ENCODE measurements around the gene PSME3.
A peak's percentile ranks its signal among the peaks of the same experiment; 100 is the strongest.

Gene PSME3

GRCh38 chr17:42832934-42833766 is at the start of gene PSME3:
Gene PSME3 (plus strand): TSS chr17:42833397. CDS start chr17:42833632, 235 bp downstream.
- DNase-seq (ENCODE audit: low read depth), result peak; percentile 79

- DNase-seq (ENCODE audit: low read depth), result no peak
Observed at GRCh38 chr17:42783791-42784138, 49.4 kb upstream of the PSME3 start.

GRCh38 chr17:42784409-42784808 is 48.8 kb upstream of the PSME3 start:
- DNase-seq (ENCODE audit: low read depth), result no peak

GRCh38 chr17:42784811-42785592 is 48.2 kb upstream of the PSME3 start:
- no peak for DNase-seq (ENCODE audit: low read depth)

- no peak for DNase-seq (ENCODE audit: low read depth)
Observed at GRCh38 chr17:42787266-42787665, 45.9 kb upstream of the PSME3 start.

- no peak for DNase-seq (ENCODE audit: low read depth)
Observed at GRCh38 chr17:42791948-42792347, 41.2 kb upstream of the PSME3 start.

GRCh38 chr17:42792545-42792944 is 40.7 kb upstream of the PSME3 start:
- DNase-seq (ENCODE audit: low read depth), result no peak

GRCh38 chr17:42795061-42795460 is 38.1 kb upstream of the PSME3 start:
- DNase-seq (ENCODE audit: low read depth), result no peak

- no peak for DNase-seq (ENCODE audit: low read depth)
Observed at GRCh38 chr17:42795465-42795864, 37.7 kb upstream of the PSME3 start.

GRCh38 chr17:42796066-42796758 is 37.0 kb upstream of the PSME3 start:
- DNase-seq (ENCODE audit: low read depth), result no peak

GRCh38 chr17:42797067-42798007 is 35.9 kb upstream of the PSME3 start:
- no peak for DNase-seq (ENCODE audit: low read depth)

GRCh38 chr17:42798011-42798382 is 35.2 kb upstream of the PSME3 start:
- DNase-seq (ENCODE audit: low read depth), result no peak

- peak; percentile 77 for DNase-seq (ENCODE audit: low read depth)
Observed at GRCh38 chr17:42798383-42799380, 34.5 kb upstream of the PSME3 start, which contains the start of the genes CNTD1 and COA3. Gene CNTD1 (plus strand): TSS chr17:42798861. CDS start chr17:42799068, 207 bp downstream. Gene COA3 (minus strand): TSS chr17:42798704. CDS start chr17:42798681, 23 bp downstream.

GRCh38 chr17:42803074-42803883 is 29.9 kb upstream of the PSME3 start:
- peak; percentile 60 for DNase-seq (ENCODE audit: low read depth)

GRCh38 chr17:42804918-42805367 is 28.3 kb upstream of the PSME3 start:
- no peak for DNase-seq (ENCODE audit: low read depth)

GRCh38 chr17:42806249-42806648 is 26.9 kb upstream of the PSME3 start:
- no peak for DNase-seq (ENCODE audit: low read depth)

- peak; percentile 81 for DNase-seq (ENCODE audit: low read depth)
Observed at GRCh38 chr17:42809250-42809649, 23.9 kb upstream of the PSME3 start.

- DNase-seq (ENCODE audit: low read depth), result peak; percentile 57
Observed at GRCh38 chr17:42814633-42815399, 18.4 kb upstream of the PSME3 start.

Data from fibroblast of gingiva (primary cell).